GM12892 (cell line): ENCODE measurements around the gene SLC8A1.

Experiments used
- POLR2AphosphoS5 ChIP-seq: IDR thresholded peaks from 2 replicates; pipeline ENCODE4 v1.6.1; 2011; ENCODE audit warnings: low read depth, low read length, control low read depth
- TAF1 ChIP-seq: IDR thresholded peaks from 2 replicates; pipeline ENCODE4 v1.6.1; 2011; ENCODE audit warnings: low read depth, mild to moderate bottlenecking, control low read depth, low read length, borderline replicate concordance

DNA sequence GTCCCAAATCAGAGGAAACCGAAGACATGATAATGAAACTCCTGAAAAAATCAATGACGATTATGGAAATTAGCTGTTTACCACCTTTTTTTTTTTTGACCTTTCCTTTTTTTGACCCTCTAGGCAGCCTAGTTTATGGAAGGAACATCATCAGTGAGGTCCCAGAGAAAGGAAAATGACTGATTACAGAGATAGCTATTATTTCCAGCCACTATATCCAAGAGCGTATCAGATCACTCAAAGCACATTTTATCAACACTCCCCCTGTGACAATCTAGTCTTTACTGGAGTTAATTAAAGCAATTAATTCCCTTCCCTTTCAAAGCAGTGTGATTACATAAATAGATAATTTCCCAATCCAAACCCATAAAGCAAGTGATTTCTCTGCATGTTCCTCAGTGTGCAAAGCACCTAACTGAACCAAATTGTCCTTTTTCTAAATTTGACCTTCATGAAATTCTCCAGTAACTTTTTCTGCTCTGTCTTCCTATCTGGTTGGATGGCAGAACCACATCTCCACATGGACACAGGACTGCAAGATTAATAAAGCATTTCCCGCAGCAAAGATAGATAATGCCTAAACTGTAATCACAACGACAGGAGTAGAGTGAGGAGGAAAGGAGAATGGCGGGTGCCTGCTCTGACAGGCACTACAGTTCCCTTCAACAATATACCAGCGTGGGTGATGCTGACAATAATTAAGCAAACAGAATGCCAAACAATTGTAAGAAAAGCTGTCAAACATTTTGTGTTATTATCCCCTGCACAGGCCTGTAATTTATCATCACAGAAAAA, 194.4 kb downstream of the SLC8A1 start:
- TF ChIP-seq POLR2AphosphoS5 (no peak), TAF1 (no peak)
